Spleen (tissue), 11 donors: ENCODE measurements around the gene CCDC126. TPM values are rescaled to one million over a fixed set of nuclear protein-coding genes. Genes with fewer than 3 reads are reported as not detected.

ENCODE experiments used
- DNase-seq: peaks from one replicate; pipeline ENCODE4 v3.0.0-alpha.2; 2020
- H3K27ac ChIP-seq, 8 donors: fragments of 200-600 bp; sonication (generic) in 7 of 8; 1 replicate in 4 of 8; 2 replicates in 4 of 8; pipeline versions ENCODE4 v1.5.0 to v1.8.0; 2016 to 2021; ENCODE audit warnings: inconsistent platforms in 4 of 8, mild to moderate bottlenecking in 4 of 8, moderate library complexity in 1 of 8
- H3K27me3 ChIP-seq, 7 donors: fragments of 200-600 bp; sonication (generic) in 6 of 7; replicated peaks in 1 of 7; 1 replicate in 4 of 7; 2 replicates in 3 of 7; pipeline versions ENCODE4 v1.5.0 to v1.8.0; 2016 to 2021; ENCODE audit warnings: inconsistent platforms in 3 of 7, mild to moderate bottlenecking in 1 of 7
- H3K36me3 ChIP-seq, 6 donors: fragments of 200-600 bp; sonication (generic) in 5 of 6; 1 replicate in 4 of 6; 2 replicates in 2 of 6; pipeline versions ENCODE4 v1.5.0 to v1.8.0; 2016 to 2021; ENCODE audit warnings: inconsistent platforms in 2 of 6
- H3K4me1 ChIP-seq, 6 donors: fragments of 200-600 bp; sonication (generic) in 5 of 6; 1 replicate in 3 of 6; 2 replicates in 3 of 6; pipeline versions ENCODE4 v1.5.0 to v1.8.0; 2016 to 2021; ENCODE audit warnings: inconsistent platforms in 3 of 6
- H3K4me3 ChIP-seq, 8 donors: fragments of 200-600 bp; sonication (generic) in 7 of 8; 1 replicate in 4 of 8; 2 replicates in 4 of 8; pipeline versions ENCODE4 v1.5.0 to v1.8.0; 2016 to 2021; ENCODE audit warnings: inconsistent platforms in 4 of 8, mild to moderate bottlenecking in 4 of 8, moderate library complexity in 2 of 8
- H3K9me3 ChIP-seq, 8 donors: fragments of 200-600 bp; sonication (generic) in 7 of 8; 1 replicate in 4 of 8; 2 replicates in 4 of 8; pipeline versions ENCODE4 v1.5.0 to v1.8.0; 2016 to 2021; ENCODE audit warnings: inconsistent platforms in 4 of 8
- CTCF ChIP-seq, 11 experiments: fragments of 200-600 bp in 7 of 11; fragments of 450-650 bp in 4 of 11; sonication (generic) in 4 of 11; IDR thresholded peaks in 8 of 11; conservative IDR thresholded peaks in 3 of 11; 1 replicate in 7 of 11; 2 replicates in 4 of 11; pipeline versions ENCODE4 v1.4.0 to v1.8.0; 2016 to 2021; ENCODE audit warnings: antibody characterized with exemption in 11 of 11, inconsistent platforms in 4 of 11, mild to moderate bottlenecking in 1 of 11
- POLR2A ChIP-seq, 3 donors: fragments of 450-650 bp; IDR thresholded peaks; one replicate each; pipeline ENCODE4 v1.5.1; 2017; ENCODE audit warnings: antibody characterized with exemption in 3 of 3, mild to moderate bottlenecking in 1 of 3
- POLR2AphosphoS5 ChIP-seq, 3 donors: sonication (generic); formaldehyde crosslinking; IDR thresholded peaks; one replicate each; pipeline ENCODE4 v1.5.1; 2017; ENCODE audit warnings: antibody characterized with exemption in 3 of 3
- intact Hi-C: fragments of 100-400 bp; cut with DNase I; formaldehyde crosslinking; loops from one replicate; pipeline ENCODE4 v1.15.0; 2023; ENCODE audit warnings: low total_unique reads
- polyA plus RNA-seq, 3 donors: library from polyadenylated mRNA; stranded (reverse); fragments of 200-250 nt; gene quantifications; one replicate each; pipeline ENCODE4 v1.2.1, GENCODE V29; 2013
- small RNA-seq, 4 donors: library from RNA; depleted of rRNA; stranded (forward); fragments of <200 nt; gene quantifications; one replicate each; pipeline ENCODE3, GENCODE V24; 2016
- total RNA-seq, 7 donors: library from RNA; depleted of rRNA in 3 of 7; stranded (reverse); fragments of >200 nt in 3 of 7; fragmentation: NEBNext Ultra II Directional in 4 of 7; extraction: Animal tissue kit (Norgen Biotek cat#: 25700) in 4 of 7; gene quantifications; one replicate each; pipeline versions ENCODE4 v1.1.0 to v1.2.1, GENCODE V29; 2016 to 2021
- donor health status: healthy with polysubstance abuse.
- donor health status: DM: no; HTN: no; CAD: no; lungs with moderate emphysema.
- donor health status: DM: no; HTN: no; CAD: no.
- donor health status: Bipolar disorder and iron deficiency.
- donor health status: healthy.
- donor health status: DM: no; HTN: no; CAD: no.
- donor health status: DM: yes; HTN: yes; CAD: no.

CCDC126 gene
- total and polyA plus RNA-seq, 10 donors = 3.2 to 25.6 (median 12.1) TPM

- no peak for DNase-seq
- peaks cover 0 to 83% (median 15%) of the 10 kb centered on the region in 6 donors for H3K36me3 ChIP-seq
- H3K9me3 ChIP-seq = peaks cover 0 to 5% (median 0%) of the 10 kb centered on the region in 8 donors
- no peaks in the 10 kb centered on the region for H3K27me3 ChIP-seq
- H3K4me1 ChIP-seq = no peaks in the 10 kb centered on the region
- H3K27ac ChIP-seq = no peak overlapping the region
- intact Hi-C loops = no loop called here
- TF ChIP-seq POLR2A (IDR thresholded peaks at IDR 0.05) (no peak), CTCF (IDR thresholded peaks at IDR 0.05 in 8 of 11, conservative IDR thresholded peaks at IDR 0.05 in 3 of 11) (no peak), POLR2AphosphoS5 (IDR thresholded peaks at IDR 0.05) (no peak)
- no peak overlapping the region for H3K4me3 ChIP-seq
Measured at GRCh38 chr7:23693224-23693623, 96.0 kb downstream of the CCDC126 start.

Small RNAs within 50 kb of the gene (small RNA-seq; reads per million reads assigned to genes)
- gene AC006026.2 = 0 reads per million in 4 donors

Other genes starting within 250 kb of the CCDC126 start
- 1 to 10 TPM; 1.0 to 6.8 (median 1.7) TPM for gene IGF2BP3, start 126.9 kb upstream of the CCDC126 start, total RNA-seq
- 1 to 10 TPM in 1 of 3 donors, under 1 TPM in 2; 0.17 to 2.2 (median 0.22) TPM for gene IGF2BP3, start 126.9 kb upstream of the CCDC126 start, polyA plus RNA-seq
- gene TRA2A, start 65.4 kb upstream of the CCDC126 start, total RNA-seq = 10 to 100 TPM; 59.2 to 98.7 (median 89.6) TPM
- gene TRA2A, start 65.4 kb upstream of the CCDC126 start, polyA plus RNA-seq = 10 to 100 TPM; 67.3 to 89.7 (median 85.7) TPM
- gene FAM221A, start 82.8 kb downstream of the CCDC126 start, total RNA-seq = 10 to 100 TPM in 2 of 7 donors, 1 to 10 TPM in 5; 3.8 to 12.7 (median 6.8) TPM
- 1 to 10 TPM; 4.2 to 7.5 (median 5.1) TPM for gene FAM221A, start 82.8 kb downstream of the CCDC126 start, polyA plus RNA-seq
- gene STK31, start 112.8 kb downstream of the CCDC126 start, total RNA-seq = 1 to 10 TPM in 2 of 7 donors, under 1 TPM in 5; 0.33 to 2.4 (median 0.85) TPM
- under 1 TPM; 0.17 to 0.57 (median 0.19) TPM for gene STK31, start 112.8 kb downstream of the CCDC126 start, polyA plus RNA-seq